HG02763 (cell line): Measurements from ENCODE around the gene SMIM43.

Experiments
- ATAC-seq: cut with Tn5 transposase; IDR thresholded peaks from one replicate; pipeline ENCODE4 v1.9.1; 2021; ENCODE audit warnings: mild to moderate bottlenecking, moderate library complexity; ENCODE audit not compliant: unreplicated experiment

Gene SMIM43

DNA sequence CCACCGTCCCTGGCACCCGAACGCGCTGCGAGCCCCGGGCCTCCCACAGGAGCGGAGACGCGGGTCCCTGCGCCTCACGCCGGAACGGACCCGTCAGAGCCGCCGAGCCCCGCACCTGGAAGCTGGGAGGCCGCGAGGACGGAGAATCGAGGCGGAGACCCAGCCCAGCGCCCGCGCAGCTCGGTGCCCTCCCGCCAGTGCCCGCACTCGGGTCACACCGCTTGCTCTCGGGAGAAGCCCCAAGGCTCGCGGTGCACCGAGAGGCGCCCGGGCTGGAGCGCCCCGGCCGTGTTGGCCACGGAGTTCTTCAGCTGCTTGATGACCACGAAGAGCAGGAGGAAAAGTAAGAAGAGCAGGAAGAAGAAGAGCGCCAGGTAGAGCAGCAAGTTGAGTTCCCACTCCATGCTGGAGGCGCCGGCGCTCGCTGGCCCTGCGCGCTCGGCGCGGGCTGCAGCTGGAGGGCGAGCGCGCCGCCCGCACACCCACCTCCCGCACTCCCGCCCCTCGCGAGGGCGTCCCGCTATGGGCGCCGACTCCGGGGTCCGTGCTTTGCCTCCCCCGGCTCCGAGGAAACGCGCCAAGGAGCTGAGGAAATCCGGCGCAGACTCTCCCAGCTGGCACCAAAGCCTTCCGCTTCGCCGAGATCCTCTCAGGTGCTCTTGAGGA is at the start of gene SMIM43:
Gene SMIM43, minus strand, starts transcription at position 463 of the 666 bp plus-strand sequence. Its CDS starts 59 bp downstream, at position 404.
- ATAC-seq, result no peak

DNA sequence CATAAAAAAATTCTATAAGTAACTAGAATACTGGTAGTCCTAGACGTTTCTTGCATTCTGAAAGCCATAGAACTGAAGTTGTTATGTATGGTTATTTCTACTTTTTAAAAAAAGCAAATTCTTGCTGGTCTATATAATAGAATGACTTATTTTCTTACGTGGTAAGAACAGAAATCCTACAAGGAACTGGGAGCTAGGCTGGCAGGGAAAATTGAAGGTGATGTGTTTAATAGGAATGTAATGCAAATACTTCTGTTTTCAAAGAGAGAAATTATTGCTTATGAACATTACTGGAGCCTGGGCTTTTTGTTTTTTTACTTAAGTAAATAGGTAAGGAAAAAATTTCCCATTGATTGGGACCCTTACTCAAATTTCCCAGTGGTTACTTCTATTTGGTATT is 49.8 kb upstream of the SMIM43 start:
- ATAC-seq, result no peak

GRCh38 chr4:121811122-121811521 is 46.2 kb upstream of the SMIM43 start:
- no peak for ATAC-seq

DNA sequence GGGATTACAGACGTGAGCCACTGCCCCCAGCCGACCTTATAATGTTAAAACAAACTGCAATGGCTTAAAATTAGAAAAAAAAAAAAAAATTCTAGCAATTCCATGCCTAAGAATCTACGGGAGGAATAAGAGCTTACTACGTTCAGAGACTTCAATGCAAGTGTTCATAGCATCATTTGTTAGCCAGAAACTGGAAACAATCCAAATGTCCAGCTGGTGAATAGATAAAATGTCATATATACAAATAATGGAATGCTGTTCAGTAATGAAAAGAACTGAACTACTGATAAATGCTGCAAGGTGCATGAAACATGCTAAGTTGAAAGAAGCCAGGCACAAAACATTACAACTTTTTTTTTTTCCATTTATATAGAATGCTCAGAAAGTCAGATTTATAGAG is 41.4 kb upstream of the SMIM43 start:
- ATAC-seq, result no peak

- ATAC-seq, result no peak
These were observed 36.7 kb upstream of the SMIM43 start for GRCh38 chr4:121801715-121802075.

DNA sequence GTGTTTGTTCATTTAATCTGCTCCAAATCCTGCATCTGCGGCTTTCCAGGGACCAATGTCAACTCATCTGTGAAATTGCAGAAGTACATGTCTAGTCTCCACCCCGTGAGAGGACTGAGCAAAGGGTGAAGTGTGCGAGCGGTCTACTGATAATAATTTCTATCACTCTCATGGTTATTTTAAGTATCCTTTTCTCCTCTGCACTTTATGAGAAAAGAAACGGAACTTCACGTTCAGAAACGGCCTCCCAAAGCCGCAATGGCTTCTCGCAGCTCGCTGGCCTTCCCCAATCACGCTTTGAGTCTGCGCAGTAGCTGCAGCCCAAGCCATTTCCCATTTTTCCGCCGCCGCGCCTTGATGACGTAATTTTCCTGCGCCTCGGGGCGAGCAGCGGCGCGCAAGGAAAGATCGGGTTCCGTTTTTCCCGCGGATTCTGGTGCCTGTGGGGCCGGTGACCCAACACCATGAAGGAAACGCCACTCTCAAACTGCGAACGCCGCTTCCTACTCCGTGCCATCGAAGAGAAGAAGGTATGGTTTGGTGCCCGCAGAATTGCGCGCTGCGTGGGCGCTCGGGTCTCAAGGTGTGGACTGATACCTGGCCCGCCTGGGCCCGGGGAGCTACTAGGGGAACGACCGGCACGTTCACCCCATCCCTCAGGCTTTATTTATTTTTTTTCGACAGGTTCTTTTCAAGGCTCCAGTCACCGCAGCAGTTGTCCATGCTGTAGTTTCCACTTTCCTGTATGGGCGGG is 36.2 kb upstream of the SMIM43 start, which contains the start of gene EXOSC9:
Gene EXOSC9, plus strand, starts transcription at position 363 of the 754 bp plus-strand sequence. Its CDS starts 102 bp downstream, at position 465.
- ATAC-seq, result peak; percentile 77

DNA sequence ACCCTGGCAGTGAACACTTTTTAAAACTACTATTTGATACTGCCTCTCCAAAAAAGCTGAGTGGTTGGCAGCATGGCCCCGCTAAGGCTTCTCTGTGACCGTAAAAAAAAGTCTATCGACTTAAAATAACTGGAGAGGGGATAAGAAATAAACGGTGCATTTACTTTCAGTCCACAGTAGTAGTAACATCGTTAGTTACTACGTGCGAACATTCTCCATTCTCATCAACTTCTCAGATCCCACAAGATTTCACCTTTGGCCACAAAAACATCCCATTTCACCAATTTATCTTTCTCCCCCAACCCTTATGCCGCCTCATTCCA is 35.6 kb upstream of the SMIM43 start:
- peak; percentile 17 for ATAC-seq

DNA sequence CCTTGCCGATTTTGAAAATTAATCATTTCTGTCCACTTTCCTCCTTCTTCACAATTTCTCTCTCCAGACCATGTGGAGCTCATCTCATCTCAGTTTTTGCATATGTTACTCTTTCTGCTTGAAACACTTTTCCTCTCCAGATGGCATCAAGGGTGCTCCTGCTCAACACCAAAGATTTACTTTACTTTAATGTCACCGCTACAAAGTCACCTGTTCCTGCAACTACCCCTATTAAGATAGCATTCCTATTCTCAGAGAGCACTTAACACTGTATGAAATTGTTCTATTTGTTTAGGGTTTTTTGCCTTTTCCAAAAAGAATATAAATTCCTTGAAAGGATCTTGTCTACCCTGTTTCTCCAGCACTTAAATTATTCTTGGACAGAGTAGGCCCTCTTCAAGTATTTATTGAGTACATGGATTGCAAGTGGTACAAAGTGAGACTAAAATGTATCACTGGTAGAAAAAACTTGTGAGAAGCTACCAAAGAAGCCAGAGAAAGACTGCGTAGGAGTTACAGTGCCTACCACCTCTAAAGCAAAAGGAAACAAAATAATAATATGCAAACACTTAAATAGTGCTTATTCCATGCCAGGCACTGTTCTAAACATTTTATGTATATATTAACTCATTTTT is 35.0 kb upstream of the SMIM43 start:
- no peak for ATAC-seq

- no peak for ATAC-seq
These were observed 34.4 kb upstream of the SMIM43 start for GRCh38 chr4:121799208-121799823.

DNA sequence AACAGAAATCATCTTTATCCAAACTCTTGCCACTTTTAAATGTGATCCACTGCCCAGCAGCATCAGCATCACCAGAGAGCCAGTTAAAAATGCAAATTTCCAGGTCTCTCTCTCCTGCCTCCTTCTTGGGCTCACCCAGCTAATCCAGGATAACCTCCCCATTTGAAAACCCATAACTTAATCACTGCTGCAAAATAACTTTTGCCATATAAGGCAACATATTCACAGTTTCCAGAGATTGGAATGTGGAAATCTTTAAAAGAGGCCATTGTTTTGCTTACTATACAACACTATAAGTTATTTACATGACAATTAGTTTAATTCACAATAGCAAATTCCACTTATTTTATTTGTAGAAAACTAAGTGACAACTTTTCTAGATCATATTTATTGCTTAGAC is 31.3 kb upstream of the SMIM43 start:
- no peak for ATAC-seq

DNA sequence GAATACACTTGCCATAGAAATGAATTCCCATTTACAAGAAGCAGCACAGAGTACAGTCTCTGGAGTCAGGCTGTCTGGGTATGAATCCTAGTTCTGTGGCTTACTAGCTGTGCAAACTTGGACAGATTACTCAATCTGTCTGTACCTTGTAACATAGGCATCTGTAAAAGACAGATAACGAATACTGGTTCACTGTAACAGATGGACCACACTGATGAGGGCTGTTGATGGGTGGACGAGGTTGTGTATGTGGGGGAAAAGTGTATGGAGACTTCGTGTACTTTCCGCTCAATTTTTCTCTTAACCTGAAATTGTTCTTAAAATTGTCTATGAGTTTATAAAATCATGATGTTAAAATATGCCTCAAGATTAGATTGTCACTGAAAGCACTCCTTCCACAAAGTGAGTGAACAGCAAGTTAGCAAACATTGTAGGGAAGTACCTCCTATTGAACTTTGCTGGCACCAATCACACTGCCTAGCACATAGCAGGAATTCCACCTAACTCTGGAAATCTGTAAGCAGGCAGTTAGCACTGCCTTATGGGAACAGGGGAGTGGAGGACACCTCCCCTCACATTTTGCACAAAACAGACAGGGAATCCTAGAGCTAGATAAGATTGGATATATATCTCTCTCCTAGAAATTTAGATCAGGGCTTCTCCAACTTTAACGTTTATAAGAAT is 29.7 kb upstream of the SMIM43 start:
- no peak for ATAC-seq

DNA sequence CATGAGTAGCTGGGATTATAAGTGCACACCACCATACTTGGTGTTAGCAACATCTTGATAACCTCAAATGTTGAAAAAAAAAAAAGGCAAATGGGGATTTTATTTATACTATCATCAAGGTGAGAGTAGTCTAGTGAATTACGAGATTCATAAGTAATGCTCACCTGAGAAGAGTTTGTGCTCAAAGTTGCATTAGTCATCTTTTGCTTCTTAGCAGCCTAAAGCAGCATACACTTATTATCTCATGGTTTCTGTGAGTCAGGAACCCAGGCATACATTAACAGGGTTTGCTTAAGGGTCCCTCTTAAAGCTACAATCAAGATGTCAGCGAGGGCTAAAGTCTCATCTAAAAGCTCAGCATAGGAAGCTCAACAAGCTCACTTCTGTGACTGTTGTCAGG is 28.0 kb upstream of the SMIM43 start:
- ATAC-seq, result no peak

DNA sequence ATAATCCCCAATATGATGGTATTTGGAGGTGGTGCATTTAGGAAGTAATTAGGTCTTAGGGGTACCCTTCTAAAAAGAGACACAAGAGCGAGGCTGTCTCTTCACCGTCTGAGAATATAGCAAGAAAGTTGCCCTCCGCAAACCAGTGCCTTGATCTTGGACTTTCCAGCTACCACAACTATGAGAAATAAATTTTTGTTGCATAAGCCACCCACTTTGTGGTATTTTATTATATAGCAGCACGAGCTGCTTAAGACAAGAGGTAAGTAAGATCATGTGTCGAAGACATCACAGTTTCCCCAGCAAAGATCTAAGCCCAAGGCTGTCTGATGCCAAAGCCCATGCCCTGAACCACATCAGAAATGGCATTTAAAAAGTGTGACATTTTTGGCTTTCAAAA is 26.5 kb upstream of the SMIM43 start:
- ATAC-seq, result no peak

DNA sequence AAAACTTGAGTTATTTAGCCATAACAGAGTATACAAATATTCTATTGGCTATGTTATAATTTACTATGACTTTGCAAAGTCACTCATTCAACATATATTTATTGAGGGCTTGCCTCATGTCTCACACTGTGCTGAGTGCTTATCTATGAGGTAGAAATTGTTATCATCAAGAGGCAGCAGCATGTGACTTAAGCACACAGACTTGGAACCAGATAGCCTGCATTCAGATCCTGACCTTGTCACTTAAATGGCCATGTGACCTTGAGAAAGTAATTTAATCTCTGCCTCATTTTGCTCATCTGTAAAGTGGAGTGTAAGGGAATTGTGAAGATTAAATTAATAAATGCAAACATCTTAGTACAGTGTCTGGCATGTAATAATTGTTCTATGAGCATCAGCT is 26.0 kb upstream of the SMIM43 start:
- no peak for ATAC-seq

DNA sequence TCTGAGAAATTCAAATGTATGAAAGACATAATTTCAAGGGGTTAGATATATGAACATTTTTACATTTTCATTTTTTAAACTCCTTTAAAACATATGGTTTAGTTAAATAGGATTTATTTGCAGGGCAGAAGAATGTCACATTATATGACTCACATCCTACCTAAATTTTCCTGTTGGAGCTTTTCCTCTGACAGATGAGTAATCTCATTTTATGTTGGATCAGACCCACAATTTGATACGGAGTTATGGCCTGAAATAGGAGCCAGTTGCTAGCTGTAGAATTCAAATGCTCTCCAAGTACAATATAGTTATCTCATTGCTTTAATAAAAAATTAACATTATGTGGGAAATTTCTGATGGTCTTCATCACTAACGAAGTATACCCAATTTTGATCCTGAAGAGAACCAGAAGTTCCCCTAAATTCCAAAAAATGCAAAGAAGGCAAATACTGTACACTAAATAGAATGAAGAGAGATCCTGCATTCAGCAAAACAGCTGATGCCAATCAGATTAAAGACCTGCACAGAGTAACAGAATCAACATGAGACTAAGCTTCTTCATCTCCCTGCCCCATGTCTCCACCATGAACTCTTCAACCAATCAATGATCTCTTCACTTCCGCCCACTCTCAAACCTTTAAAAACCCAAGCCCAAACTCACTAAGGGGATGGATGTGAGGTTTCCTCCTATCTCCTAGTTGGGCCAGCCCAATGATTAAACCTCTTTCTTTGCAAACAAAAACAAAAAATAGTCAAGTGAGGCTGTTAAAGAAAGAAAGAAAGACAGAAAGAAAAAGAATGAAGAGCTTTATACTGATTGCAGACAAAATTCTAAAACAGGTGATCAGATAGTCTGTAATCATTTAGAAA is 25.2 kb upstream of the SMIM43 start:
- ATAC-seq, result no peak

DNA sequence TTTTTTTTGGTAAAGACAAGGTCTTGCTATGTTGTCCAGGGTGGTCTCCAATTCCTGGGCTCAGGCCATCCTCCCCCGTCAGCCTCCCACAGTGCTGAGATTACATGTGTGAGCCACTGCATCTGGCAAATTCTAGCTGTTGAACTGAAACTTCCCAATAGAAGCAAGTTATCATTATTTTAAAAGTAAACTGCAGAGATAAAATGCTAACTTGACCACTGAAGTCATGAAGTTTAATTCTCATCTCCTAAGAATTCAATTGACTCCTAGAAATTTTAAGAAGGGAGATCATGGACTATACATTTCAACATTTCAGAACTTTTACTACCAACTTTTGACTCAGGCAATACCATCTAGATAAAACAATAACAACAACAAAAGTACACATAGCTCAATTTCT is 24.5 kb upstream of the SMIM43 start:
- no peak for ATAC-seq

DNA sequence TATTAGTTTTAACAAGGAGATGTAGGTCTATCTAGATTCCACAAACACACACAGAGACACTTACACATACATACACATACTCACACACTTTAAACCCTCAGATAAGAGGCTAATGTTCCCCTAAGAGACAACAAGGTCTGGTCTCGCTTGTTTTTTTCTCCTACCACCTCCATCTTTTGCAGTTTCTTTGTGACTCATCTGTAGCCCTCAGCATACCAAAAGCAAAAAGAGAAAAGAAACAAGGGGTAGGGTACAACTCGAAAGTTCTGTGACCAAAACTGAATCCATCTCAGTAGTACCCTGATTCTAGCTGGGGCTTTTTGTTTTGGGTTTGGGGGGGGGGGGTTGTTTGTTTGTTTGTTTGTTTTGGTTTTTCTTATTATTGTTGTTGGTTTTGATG is 23.9 kb upstream of the SMIM43 start:
- ATAC-seq, result peak; percentile 94

GRCh38 chr4:121786221-121786620 is 21.3 kb upstream of the SMIM43 start:
- no peak for ATAC-seq

- ATAC-seq, result no peak
These were observed 20.5 kb upstream of the SMIM43 start for GRCh38 chr4:121785479-121785878.

DNA sequence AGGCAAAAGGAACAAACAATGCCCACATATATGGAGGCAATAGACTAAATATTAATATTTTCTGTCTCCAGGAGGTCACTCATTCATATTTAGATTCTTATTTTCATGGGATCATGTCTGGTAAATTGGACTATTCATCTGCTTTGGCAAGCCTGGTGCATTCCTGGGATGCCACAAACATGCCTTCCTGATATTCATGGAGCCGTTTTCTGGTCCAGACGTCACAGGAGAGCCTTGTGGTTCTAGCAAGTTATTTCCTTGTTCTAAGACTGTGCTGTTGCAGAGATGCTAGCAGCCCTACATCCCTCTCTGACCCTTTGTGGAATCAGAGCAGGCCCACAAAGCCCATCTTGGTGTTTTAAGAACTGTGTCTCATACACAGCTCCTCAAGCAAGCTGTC is 20.0 kb upstream of the SMIM43 start:
- ATAC-seq, result no peak
